Measurements from ENCODE around the gene TMEM204.
"Not testable (repeated sequence)": the region's sequence is repeated elsewhere in the genome, so short reads cannot be mapped to it uniquely, and the experiment has no call there.

The TMEM204 gene

DNA sequence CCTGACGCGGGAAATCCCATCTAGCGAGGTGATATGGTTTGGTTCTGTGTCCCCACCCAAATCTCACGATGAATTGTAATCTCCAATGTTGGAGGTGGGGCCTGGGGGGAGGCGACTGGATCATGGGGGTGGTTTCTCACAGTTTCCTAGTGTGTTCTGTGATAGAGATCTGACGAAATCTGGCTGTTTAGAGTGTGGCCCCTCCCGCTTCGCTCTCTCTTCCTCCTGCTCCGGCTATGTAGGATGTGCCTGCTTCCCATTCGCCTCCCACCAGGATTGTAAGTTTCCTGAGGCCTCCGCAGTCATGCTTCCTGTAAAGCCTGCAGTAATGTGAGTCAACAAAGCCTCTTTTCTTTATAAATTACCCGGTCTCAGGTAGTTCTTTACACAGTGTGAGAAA, 46.8 kb downstream of the TMEM204 start:
- Histone ChIP-seq H3K27me3 (ENCODE audit: control insufficient read depth in 1 of 2, insufficient read depth in 2 of 2, low read length in 2 of 2) (no peaks in the 10 kb centered on the region), H3K9ac (ENCODE audit: low read length in 2 of 2) (no peak overlapping the region), H3K27ac (ENCODE audit: low read length) (no peak overlapping the region), H3K9me3 (ENCODE audit: control insufficient read depth in 2 of 2, low read length in 2 of 2) (no peaks in the 10 kb centered on the region), H3K36me3 (ENCODE audit: control insufficient read depth in 2 of 2, insufficient read depth in 2 of 2, low read length in 2 of 2) (peaks cover 24 to 44% of the 10 kb centered on the region in 2 donors), H3K4me1 (ENCODE audit: control insufficient read depth, insufficient read depth, low read length) (no peaks in the 10 kb centered on the region), H3K4me3 (ENCODE audit: low read length in 2 of 2) (no peak overlapping the region)

DNA sequence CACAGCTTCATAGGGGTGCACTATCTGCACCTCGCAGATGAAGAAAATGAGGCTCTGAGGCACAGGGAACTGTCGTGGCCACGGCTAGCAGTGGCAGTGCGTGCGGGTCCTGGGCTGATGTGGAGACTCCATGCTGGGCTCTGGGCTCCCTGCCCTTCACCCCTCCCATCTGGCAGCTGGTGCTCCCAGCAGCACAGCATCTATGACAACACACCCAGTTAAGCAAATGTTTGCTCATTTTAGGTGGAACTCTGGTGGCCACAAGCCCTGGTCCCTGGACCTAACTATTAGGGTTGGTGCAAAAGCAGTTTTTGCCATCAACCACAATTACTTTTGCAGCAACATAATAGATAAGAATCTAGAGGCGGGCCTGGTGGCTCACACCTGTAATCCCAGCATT, 47.5 kb downstream of the TMEM204 start:
- H3K9ac ChIP-seq (ENCODE audit: low read length in 2 of 2): no peak overlapping the region
- no peak overlapping the region for H3K4me3 ChIP-seq (ENCODE audit: low read length in 2 of 2)

GRCh38 chr16:1581804-1582203, 48.3 kb downstream of the TMEM204 start:
- no peaks in the 10 kb centered on the region for H3K27me3 ChIP-seq (ENCODE audit: control insufficient read depth in 1 of 2, insufficient read depth in 2 of 2, low read length in 2 of 2)
- H3K4me1 ChIP-seq (ENCODE audit: control insufficient read depth, insufficient read depth, low read length): no peaks in the 10 kb centered on the region
- peaks cover 29 to 49% of the 10 kb centered on the region in 2 donors for H3K36me3 ChIP-seq (ENCODE audit: control insufficient read depth in 2 of 2, insufficient read depth in 2 of 2, low read length in 2 of 2)

More for the DNA sequence above, 47.5 kb downstream of the TMEM204 start:
- no peak overlapping the region for H3K27ac ChIP-seq (ENCODE audit: low read length)
- H3K27me3 ChIP-seq (ENCODE audit: control insufficient read depth in 1 of 2, insufficient read depth in 2 of 2, low read length in 2 of 2): no peaks in the 10 kb centered on the region
- H3K4me1 ChIP-seq (ENCODE audit: control insufficient read depth, insufficient read depth, low read length): no peaks in the 10 kb centered on the region
- no peaks in the 10 kb centered on the region for H3K9me3 ChIP-seq (ENCODE audit: control insufficient read depth in 2 of 2, low read length in 2 of 2)
- peaks cover 24 to 44% of the 10 kb centered on the region in 2 donors for H3K36me3 ChIP-seq (ENCODE audit: control insufficient read depth in 2 of 2, insufficient read depth in 2 of 2, low read length in 2 of 2)

DNA sequence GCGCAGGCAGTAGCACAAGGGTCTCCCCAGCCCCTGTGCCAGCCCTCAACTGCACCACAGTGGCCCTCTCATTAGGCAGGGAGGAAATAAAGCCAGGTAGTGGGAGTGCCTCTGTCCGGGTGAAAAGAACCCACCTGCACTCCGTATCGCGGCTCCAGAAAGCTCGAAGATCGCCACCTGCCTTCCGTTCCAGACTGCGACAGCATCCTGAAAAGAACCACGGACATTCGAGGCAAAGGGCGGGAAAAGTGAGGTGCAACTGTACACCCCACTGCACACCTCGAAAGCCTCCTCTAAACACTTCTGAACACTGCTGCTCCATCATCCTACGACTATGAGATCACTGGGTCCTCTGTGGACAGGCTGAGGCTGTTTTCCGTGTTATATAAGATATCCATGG, 49.7 kb downstream of the TMEM204 start:
- peaks cover 29 to 52% of the 10 kb centered on the region in 2 donors for H3K36me3 ChIP-seq (ENCODE audit: control insufficient read depth in 2 of 2, insufficient read depth in 2 of 2, low read length in 2 of 2)
- H3K4me1 ChIP-seq (ENCODE audit: control insufficient read depth, insufficient read depth, low read length): no peaks in the 10 kb centered on the region
- no peaks in the 10 kb centered on the region for H3K27me3 ChIP-seq (ENCODE audit: control insufficient read depth in 1 of 2, insufficient read depth in 2 of 2, low read length in 2 of 2)
- H3K9me3 ChIP-seq (ENCODE audit: control insufficient read depth in 2 of 2, low read length in 2 of 2): no peaks in the 10 kb centered on the region
- no peak overlapping the region for H3K27ac ChIP-seq (ENCODE audit: low read length)
- H3K4me3 ChIP-seq (ENCODE audit: low read length in 2 of 2): no peak overlapping the region
- H3K9ac ChIP-seq (ENCODE audit: low read length in 2 of 2): no peak overlapping the region

More at GRCh38 chr16:1581804-1582203, 48.3 kb downstream of the TMEM204 start:
- Histone ChIP-seq H3K27ac (ENCODE audit: low read length) (no peak overlapping the region), H3K4me3 (ENCODE audit: low read length in 2 of 2) (no peak overlapping the region), H3K9me3 (ENCODE audit: control insufficient read depth in 2 of 2, low read length in 2 of 2) (no peaks in the 10 kb centered on the region), H3K9ac (ENCODE audit: low read length in 2 of 2) (no peak overlapping the region)

DNA sequence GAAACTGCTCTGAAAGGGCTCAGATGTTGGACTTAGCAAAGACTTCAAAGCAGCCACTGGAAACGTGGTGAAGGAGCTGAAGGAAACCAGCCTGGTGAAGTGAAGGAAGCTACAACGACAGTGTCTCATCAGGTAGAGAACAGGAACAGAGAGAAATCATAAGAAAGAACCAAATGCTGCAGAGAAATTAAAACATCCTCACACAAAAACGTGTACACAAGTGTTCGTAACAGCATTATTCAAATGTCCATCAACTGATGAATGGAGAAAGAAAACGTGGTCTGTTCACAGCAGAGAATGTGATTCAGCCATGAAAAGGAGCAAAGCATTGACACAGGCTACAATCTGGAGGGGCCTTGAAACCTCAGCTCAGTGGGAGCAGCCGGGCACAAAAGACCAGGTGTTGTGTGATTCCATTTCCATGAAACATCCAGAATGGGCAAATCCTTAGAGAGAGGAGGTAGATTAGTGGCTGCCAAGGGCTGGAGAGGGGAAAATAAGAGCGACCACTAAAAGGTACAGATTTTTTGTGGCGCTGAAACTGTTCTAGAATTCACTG, 51.5 kb downstream of the TMEM204 start:
- H3K4me3 ChIP-seq (ENCODE audit: low read length in 2 of 2): no peak overlapping the region
- no peaks in the 10 kb centered on the region for H3K9me3 ChIP-seq (ENCODE audit: control insufficient read depth in 2 of 2, low read length in 2 of 2)
- no peak overlapping the region for H3K9ac ChIP-seq (ENCODE audit: low read length in 2 of 2)
- H3K27me3 ChIP-seq (ENCODE audit: control insufficient read depth in 1 of 2, insufficient read depth in 2 of 2, low read length in 2 of 2): no peaks in the 10 kb centered on the region
- H3K27ac ChIP-seq (ENCODE audit: low read length): no peak overlapping the region
- peaks cover 30 to 49% of the 10 kb centered on the region in 2 donors for H3K36me3 ChIP-seq (ENCODE audit: control insufficient read depth in 2 of 2, insufficient read depth in 2 of 2, low read length in 2 of 2)
- no peaks in the 10 kb centered on the region for H3K4me1 ChIP-seq (ENCODE audit: control insufficient read depth, insufficient read depth, low read length)

DNA sequence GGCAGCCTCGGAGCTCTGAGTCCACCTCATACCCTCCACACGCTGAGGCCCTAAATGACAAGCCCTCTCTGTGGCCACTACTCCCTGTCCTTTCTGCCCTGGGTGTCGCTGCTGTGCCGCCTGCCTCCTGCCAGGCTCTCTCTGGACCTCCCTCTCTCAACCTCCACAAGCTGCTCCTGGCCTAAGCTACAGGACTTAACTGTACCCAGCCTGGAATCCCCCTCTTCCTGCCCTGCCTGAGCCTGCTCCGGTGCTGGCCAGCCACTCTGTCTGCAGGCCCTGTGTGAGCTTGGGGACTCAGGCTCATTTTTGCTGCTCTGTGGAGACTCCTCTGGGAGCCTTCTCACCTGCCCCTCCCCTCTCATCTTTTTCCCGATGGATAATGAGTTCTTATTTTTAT, 56.9 kb downstream of the TMEM204 start:
- no peak overlapping the region for H3K27ac ChIP-seq (ENCODE audit: low read length)
- no peaks in the 10 kb centered on the region for H3K9me3 ChIP-seq (ENCODE audit: control insufficient read depth in 2 of 2, low read length in 2 of 2)
- peaks cover 15 to 36% of the 10 kb centered on the region in 2 donors for H3K36me3 ChIP-seq (ENCODE audit: control insufficient read depth in 2 of 2, insufficient read depth in 2 of 2, low read length in 2 of 2)
- H3K27me3 ChIP-seq (ENCODE audit: control insufficient read depth in 1 of 2, insufficient read depth in 2 of 2, low read length in 2 of 2): no peaks in the 10 kb centered on the region
- no peaks in the 10 kb centered on the region for H3K4me1 ChIP-seq (ENCODE audit: control insufficient read depth, insufficient read depth, low read length)
- no peak overlapping the region for H3K9ac ChIP-seq (ENCODE audit: low read length in 2 of 2)
- H3K4me3 ChIP-seq (ENCODE audit: low read length in 2 of 2): no peak overlapping the region

GRCh38 chr16:1590930-1591705, 57.7 kb downstream of the TMEM204 start:
- H3K4me1 ChIP-seq (ENCODE audit: control insufficient read depth, insufficient read depth, low read length): no peaks in the 10 kb centered on the region
- H3K36me3 ChIP-seq (ENCODE audit: control insufficient read depth in 2 of 2, insufficient read depth in 2 of 2, low read length in 2 of 2): peaks cover 15 to 35% of the 10 kb centered on the region in 2 donors
- no peak overlapping the region for H3K4me3 ChIP-seq (ENCODE audit: low read length in 2 of 2)
- H3K27me3 ChIP-seq (ENCODE audit: control insufficient read depth in 1 of 2, insufficient read depth in 2 of 2, low read length in 2 of 2): no peaks in the 10 kb centered on the region
- no peak overlapping the region for H3K27ac ChIP-seq (ENCODE audit: low read length)
- H3K9me3 ChIP-seq (ENCODE audit: control insufficient read depth in 2 of 2, low read length in 2 of 2): no peaks in the 10 kb centered on the region
- no peak overlapping the region for H3K9ac ChIP-seq (ENCODE audit: low read length in 2 of 2)

DNA sequence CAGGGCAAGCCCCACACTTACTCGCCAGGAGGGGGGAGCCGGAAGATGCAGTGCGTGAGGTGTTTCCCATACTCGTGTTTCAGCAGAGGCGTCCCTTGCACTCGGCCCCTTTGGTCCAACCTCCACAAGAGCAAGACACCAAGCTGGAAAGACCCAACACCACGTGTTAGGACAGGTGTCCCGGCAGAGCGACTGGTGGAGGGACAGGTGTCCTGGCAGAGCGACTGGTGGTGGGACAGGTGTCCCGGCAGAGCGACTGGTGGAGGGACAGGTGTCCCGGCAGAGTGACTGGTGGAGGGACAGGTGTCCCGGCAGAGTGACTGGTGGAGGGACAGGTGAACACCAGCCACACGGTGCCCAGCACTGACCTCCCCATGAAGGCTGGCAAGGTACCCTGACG, 59.0 kb downstream of the TMEM204 start:
- no peaks in the 10 kb centered on the region for H3K4me1 ChIP-seq (ENCODE audit: control insufficient read depth, insufficient read depth, low read length)
- H3K36me3 ChIP-seq (ENCODE audit: control insufficient read depth in 2 of 2, insufficient read depth in 2 of 2, low read length in 2 of 2): peaks cover 10 to 31% of the 10 kb centered on the region in 2 donors
- H3K27ac ChIP-seq (ENCODE audit: low read length): no peak overlapping the region
- H3K9ac ChIP-seq (ENCODE audit: low read length in 2 of 2): no peak overlapping the region
- H3K27me3 ChIP-seq (ENCODE audit: control insufficient read depth in 1 of 2, insufficient read depth in 2 of 2, low read length in 2 of 2): no peaks in the 10 kb centered on the region
- H3K9me3 ChIP-seq (ENCODE audit: control insufficient read depth in 2 of 2, low read length in 2 of 2): no peaks in the 10 kb centered on the region
- no peak overlapping the region for H3K4me3 ChIP-seq (ENCODE audit: low read length in 2 of 2)

- H3K9me3 ChIP-seq (ENCODE audit: control insufficient read depth in 2 of 2, low read length in 2 of 2); H3K4me1 ChIP-seq (ENCODE audit: control insufficient read depth, insufficient read depth, low read length); H3K27ac ChIP-seq (ENCODE audit: low read length); H3K27me3 ChIP-seq (ENCODE audit: control insufficient read depth in 1 of 2, insufficient read depth in 2 of 2, low read length in 2 of 2); H3K4me3 ChIP-seq (ENCODE audit: low read length in 2 of 2); H3K9ac ChIP-seq (ENCODE audit: low read length in 2 of 2): not testable (repeated sequence)
- H3K36me3 ChIP-seq (ENCODE audit: control insufficient read depth in 2 of 2, insufficient read depth in 2 of 2, low read length in 2 of 2): peaks cover 4 to 17% of the 10 kb centered on the region in 2 donors
Observed at GRCh38 chr16:1595511-1595910, 62.0 kb downstream of the TMEM204 start.

DNA sequence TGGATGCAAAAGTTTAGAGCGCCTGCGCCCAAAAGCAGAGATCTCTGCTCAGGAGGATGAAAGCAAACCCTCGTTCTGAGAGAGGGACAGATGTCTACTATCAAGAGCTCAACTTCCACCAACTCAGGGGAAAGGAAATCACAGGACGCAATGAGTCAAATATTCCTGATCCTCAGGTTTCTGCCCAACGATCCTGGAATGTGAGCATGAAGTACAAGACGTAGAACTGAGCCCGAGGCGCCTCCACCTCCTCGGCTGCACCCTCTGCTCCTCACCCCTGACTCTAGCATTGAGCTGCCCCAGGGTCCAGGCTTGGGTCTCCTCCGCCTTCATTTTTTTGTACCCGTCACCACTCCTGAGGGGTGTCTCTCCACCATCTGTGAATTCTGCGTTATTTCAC, 63.0 kb downstream of the TMEM204 start:
- Histone ChIP-seq H3K36me3 (ENCODE audit: control insufficient read depth in 2 of 2, insufficient read depth in 2 of 2, low read length in 2 of 2) (peaks cover 8 to 22% of the 10 kb centered on the region in 2 donors), H3K9me3 (ENCODE audit: control insufficient read depth in 2 of 2, low read length in 2 of 2) (no peaks in the 10 kb centered on the region), H3K27me3 (ENCODE audit: control insufficient read depth in 1 of 2, insufficient read depth in 2 of 2, low read length in 2 of 2) (no peaks in the 10 kb centered on the region), H3K4me1 (ENCODE audit: control insufficient read depth, insufficient read depth, low read length) (no peaks in the 10 kb centered on the region), H3K4me3 (ENCODE audit: low read length in 2 of 2) (no peak overlapping the region), H3K27ac (ENCODE audit: low read length) (no peak overlapping the region), H3K9ac (ENCODE audit: low read length in 2 of 2) (no peak overlapping the region)

DNA sequence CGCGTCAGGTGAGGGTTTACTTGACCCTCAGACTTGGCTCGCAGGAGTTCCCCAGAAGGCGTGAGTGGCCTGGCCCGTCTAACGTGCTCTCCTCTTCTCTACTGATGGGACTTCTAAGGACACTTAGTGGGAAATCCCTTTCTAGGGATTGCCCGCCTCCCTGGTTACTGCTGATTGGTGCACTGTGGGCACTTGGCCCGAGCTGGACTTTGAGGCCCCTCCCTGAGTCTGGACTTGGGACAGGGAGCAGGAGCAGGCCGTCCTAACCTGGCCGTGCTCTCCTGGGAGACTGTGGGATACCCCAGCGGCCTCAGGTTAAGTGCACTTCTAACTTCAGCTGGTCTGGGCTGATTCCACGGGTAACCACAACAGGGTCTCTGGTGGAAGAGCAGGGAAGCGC, 63.7 kb downstream of the TMEM204 start:
- Histone ChIP-seq H3K4me1 (ENCODE audit: control insufficient read depth, insufficient read depth, low read length) (no peaks in the 10 kb centered on the region), H3K36me3 (ENCODE audit: control insufficient read depth in 2 of 2, insufficient read depth in 2 of 2, low read length in 2 of 2) (peaks cover 12 to 24% of the 10 kb centered on the region in 2 donors), H3K9me3 (ENCODE audit: control insufficient read depth in 2 of 2, low read length in 2 of 2) (no peaks in the 10 kb centered on the region), H3K9ac (ENCODE audit: low read length in 2 of 2) (no peak overlapping the region), H3K27me3 (ENCODE audit: control insufficient read depth in 1 of 2, insufficient read depth in 2 of 2, low read length in 2 of 2) (no peaks in the 10 kb centered on the region), H3K4me3 (ENCODE audit: low read length in 2 of 2) (no peak overlapping the region), H3K27ac (ENCODE audit: low read length) (no peak overlapping the region)
